ENCODE measurements around the gene SAFB2.

SAFB2 gene

DNA sequence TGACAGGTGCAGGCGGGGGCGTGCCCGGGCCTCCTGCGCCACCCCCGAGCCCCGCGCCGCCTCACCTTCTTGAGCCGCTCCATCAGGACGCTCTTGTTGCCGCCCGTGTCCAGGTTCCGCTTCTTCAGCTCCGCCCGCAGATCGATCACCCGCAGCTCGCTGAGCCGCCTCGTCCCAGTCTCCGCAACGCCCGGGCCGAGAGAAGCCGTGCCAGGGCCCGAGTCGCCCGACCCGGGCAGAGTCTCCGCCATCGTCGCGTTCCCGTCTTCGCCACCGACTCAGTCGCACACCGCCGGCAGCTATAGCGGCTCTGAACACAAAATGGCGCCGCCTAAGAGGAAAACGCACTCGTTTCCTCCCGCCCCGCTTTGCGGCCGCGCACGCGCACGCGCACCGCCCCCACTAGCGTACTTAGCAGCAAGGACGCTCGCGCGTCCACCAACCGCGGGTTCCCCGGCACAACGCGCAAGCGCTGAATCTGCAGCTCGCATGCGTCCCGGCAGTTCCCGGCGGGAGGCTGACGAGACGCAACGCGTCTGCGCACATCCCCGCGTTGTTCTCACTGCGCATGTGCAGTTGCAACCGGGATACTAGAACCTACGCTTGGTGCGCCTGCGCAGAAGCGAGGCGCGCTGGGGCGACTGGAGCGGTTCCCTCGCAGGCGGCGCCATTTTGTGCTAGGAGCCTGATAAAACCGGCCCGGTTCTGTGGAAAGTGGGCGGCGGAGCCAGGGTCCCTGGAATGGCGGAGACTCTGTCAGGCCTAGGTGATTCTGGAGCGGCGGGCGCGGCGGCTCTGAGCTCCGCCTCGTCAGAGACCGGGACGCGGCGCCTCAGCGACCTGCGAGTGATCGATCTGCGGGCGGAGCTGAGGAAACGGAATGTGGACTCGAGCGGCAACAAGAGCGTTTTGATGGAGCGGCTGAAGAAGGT, at the start of gene SAFB2, which contains the start of gene SAFB:
SAFB2 (minus strand) TSS at position 312 of the 932 bp plus-strand sequence; CDS start at position 251, 61 bp downstream.
SAFB (plus strand) TSS at position 619 of the 932 bp plus-strand sequence; CDS start at position 742, 123 bp downstream.
- DNase-seq (ENCODE audit: low read depth in 2 of 2) = peak; percentile 98

- no peak for DNase-seq (ENCODE audit: low read depth in 2 of 2)
Measured at GRCh38 chr19:5671600-5671999, 49.0 kb upstream of the SAFB2 start.

DNA sequence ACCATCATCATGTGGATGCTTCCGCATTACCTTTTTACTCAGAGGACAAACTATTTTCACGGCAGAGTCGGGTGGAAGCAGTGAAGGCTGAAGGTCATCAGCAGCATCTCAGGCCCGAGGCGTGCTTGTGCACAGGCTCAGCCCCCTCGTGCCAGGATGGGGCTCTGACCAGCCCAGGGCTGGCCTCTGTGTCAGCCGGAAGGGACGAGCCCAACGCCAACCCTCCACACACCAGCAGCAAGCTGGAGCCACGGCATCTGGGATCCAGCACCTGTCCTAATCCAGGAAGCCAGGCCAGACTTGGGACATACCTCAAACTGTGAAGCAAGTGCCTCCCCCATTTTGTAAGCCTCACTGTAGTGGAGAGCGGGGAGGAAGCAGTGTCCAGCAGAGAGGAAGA, 46.6 kb upstream of the SAFB2 start:
- no peak for DNase-seq (ENCODE audit: low read depth in 2 of 2)

GRCh38 chr19:5667751-5668271, 45.2 kb upstream of the SAFB2 start:
- no peak for DNase-seq (ENCODE audit: low read depth in 2 of 2)

- DNase-seq (ENCODE audit: low read depth in 2 of 2) = no peak
Measured at GRCh38 chr19:5666921-5667610, 44.5 kb upstream of the SAFB2 start.

DNA sequence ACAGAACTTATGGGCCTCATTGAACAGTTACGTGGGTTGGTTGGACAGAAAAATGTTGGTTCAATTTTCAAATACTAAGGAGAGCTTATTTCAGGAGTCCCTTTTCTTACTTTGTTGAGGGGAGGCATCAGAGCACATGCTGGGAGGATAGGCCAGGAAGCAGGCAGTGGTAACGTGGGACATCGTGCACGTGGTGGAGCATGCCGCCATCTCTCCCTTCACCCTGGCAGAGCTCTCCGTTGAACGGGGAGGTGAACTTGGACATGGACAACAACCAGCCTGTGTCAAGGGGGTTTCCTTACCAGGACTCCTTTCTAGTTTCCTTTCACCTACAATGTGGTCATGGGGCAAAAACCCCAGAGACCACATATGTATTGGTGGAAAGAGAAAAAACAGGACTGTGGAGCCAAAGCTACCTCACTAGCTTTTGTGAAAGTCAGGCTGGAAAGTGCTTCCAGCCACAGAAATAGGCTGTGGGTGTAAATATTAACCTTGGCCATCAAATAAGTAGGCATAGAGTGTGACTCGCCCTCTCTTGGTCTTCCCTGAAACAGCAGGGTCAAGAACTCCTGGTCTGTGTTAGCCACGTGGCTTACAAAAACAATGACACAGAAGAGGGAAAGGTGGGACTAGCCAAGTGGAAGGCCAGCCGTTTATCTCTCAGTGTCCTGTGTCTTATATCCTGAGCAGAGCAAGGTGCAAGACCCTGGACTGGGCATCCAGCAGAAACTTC, 43.4 kb upstream of the SAFB2 start:
- no peak for DNase-seq (ENCODE audit: low read depth in 2 of 2)

- no peak for DNase-seq (ENCODE audit: low read depth in 2 of 2)
Measured at GRCh38 chr19:5664515-5664914, 41.9 kb upstream of the SAFB2 start.

DNA sequence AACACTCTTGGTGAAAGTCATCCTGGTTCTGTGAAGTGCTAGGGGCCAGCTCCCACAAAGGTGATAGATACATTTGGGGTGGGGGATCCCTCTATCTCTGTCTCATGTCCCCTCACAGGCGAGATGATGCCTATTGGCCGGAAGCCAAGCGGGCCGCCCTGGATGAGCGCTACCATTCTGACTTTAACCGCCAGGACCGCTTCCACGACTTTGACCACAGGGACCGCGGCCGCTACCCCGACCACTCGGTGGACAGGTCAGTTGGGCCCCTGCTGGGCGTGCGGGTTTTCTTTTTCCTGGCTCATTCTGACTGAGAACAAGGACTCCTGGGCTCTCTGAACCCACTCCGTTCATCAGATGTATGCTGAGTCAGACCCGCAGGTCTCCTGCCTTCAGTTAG, 41.3 kb upstream of the SAFB2 start:
- DNase-seq (ENCODE audit: low read depth in 2 of 2) = no peak

GRCh38 chr19:5661483-5661882, 38.9 kb upstream of the SAFB2 start:
- no peak for DNase-seq (ENCODE audit: low read depth in 2 of 2)

DNA sequence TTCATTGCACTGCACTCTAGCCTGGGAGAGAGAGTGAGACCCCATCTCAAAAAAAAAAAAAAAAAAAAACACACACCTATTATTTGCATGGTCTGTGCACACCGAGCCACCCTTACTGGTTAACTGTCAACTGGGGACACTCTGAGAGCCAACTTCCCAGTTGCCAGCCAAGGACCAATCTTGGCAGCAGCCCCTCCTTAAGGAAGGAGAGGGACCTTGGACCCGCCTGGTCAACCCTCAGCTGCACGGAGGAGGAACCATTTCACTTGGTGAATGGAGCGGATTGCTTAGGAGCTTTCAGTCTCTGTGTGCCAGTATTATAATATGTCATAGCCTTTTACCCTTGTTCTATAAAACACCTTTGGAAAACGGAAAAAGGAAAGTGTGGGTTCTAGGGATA, 32.8 kb upstream of the SAFB2 start:
- no peak for DNase-seq (ENCODE audit: low read depth in 2 of 2)

GRCh38 chr19:5654931-5655330, 32.4 kb upstream of the SAFB2 start:
- no peak for DNase-seq (ENCODE audit: low read depth in 2 of 2)

- DNase-seq (ENCODE audit: low read depth in 2 of 2) = no peak
Measured at GRCh38 chr19:5652261-5652660, 29.7 kb upstream of the SAFB2 start.

GRCh38 chr19:5651361-5651760, 28.8 kb upstream of the SAFB2 start:
- no peak for DNase-seq (ENCODE audit: low read depth in 2 of 2)

GRCh38 chr19:5648464-5648863, 25.9 kb upstream of the SAFB2 start:
- no peak for DNase-seq (ENCODE audit: low read depth in 2 of 2)

DNA sequence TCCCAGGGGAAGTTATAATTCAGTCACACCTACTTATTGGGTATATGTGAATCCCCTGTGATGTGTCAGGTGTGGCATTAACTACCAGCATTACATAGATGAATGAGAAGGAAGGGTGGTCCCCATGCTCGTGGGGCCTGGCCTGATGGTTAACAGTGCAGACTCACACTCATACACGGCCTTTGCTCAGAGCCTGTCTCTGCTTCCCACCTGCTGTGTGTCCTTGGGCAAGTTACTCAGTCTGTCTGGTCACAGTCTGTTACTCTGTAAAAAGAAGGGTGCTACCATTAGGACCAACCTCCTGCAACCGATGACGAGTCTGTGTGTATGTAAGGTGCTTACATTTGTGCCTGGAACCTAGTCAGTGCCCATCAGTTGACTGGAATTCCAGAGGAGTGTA, 24.1 kb upstream of the SAFB2 start:
- no peak for DNase-seq (ENCODE audit: low read depth in 2 of 2)

DNA sequence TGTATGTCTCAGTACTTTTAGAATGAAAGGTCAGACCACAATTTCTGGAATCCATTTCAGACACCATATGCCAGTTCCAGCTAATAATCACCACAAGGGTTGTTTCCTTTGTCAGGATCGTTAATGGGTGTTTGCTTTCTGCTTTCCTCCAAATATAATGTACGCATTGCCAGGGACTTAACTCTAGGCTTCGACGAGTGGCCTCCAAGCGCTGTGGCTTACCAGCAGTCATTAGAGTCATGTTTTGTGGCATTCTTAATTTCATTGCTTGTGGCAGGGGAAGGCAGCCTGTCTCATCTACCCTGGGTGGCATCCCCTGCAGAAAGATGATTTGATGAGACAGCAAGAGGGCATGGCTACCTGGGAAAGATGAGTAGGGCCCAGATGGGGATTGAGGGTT, 22.8 kb upstream of the SAFB2 start:
- no peak for DNase-seq (ENCODE audit: low read depth in 2 of 2)

DNA sequence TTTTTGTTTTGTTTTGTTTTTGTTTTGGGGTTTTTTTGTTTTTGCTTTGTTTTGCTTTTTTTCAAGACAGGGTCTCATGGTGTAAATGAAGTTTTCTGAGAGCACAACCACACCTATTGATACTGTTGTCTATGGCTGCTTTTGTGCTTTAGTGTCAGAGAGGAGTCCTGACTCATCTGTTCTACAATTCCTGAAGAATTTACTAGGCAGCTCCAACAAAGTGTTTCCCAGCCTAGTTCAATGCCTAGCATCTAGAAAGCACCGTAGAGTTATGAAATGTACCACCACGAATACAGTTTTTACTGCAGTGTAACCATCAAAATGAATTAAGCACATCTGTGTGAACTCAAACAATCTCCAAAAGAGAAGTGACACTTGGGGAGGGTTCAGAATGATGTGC, 21.5 kb upstream of the SAFB2 start:
- DNase-seq (ENCODE audit: low read depth in 2 of 2) = no peak

DNA sequence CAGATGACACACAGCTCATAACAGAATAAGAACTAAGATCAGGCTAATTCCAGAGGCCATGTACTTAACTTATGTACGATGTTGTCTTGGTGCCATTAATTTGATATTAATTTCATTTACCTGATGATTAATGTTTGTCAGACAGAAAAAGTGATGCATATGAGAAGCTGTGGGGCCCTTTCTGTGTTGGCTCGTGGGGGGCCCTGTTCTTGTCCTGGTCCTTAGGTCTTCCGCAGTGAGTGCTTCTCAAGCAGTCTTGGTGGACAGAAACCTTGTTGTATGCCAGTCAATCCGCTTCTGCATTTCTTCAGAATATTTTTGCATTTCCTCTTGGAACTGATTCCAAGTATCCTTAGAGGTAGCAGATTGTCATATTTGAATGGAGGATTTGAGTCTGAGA, 20.5 kb upstream of the SAFB2 start:
- no peak for DNase-seq (ENCODE audit: low read depth in 2 of 2)

DNA sequence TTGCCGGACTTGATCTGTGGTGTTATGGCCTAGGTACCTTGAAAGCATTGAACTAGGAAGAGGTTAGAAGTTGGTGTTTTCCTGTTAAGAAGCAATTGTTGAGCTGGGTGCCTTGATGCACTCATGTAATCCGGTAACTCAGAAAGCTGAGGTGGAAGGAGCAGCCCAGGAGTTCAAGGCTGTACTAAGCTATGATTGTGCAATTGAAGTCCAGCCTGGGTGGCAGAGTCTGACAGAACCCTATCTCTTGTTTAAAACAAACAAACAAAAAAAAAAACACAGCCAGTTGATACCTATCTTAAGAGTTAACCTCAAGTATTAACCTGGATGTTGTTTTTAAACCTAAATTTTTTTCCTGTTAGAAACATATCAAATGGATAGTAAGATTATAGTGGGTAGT, 19.6 kb upstream of the SAFB2 start:
- no peak for DNase-seq (ENCODE audit: low read depth in 2 of 2)

DNA sequence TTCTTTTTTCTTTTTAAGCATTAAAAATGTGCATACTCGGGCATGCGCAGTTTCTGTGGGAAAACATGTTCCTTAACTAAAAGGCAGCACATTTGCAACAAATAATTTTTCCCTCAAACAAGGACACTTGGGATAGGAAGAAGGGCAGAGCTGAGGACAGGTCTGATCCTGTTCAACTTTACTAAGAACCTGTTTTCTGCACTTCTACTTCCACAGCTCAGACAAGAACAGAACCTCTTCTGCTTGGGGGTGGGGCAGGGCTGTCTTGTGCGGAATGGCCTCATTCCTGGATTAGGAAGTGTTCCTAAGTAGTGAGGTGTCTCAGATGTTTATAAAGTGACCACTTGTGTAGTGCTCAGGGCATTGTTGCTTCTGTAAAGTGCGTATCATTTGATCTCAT, 18.6 kb upstream of the SAFB2 start:
- no peak for DNase-seq (ENCODE audit: low read depth in 2 of 2)

GRCh38 chr19:5637971-5638370, 15.4 kb upstream of the SAFB2 start:
- DNase-seq (ENCODE audit: low read depth in 2 of 2) = no peak

GRCh38 chr19:5635427-5635826, 12.9 kb upstream of the SAFB2 start:
- no peak for DNase-seq (ENCODE audit: low read depth in 2 of 2)

All from fibroblast of skin of left biceps (primary cell).